Activated CD4-positive, alpha-beta T cell treated with anti-CD3 and anti-CD28 coated beads, Interleukin-2, amount 50 U/mL, for 48 hours (primary cell): ENCODE results near the gene AGBL1.
A peak's percentile ranks its signal among the peaks of the same experiment; 100 is the strongest.

Experiments
- DNase-seq, 2 experiments: peaks; one replicate each; pipeline ENCODE4 v3.0.0-alpha.2; 2020

AGBL1 gene

GRCh38 chr15:86079508-86080266 lies at the start of gene AGBL1:
Gene AGBL1, plus strand, starts transcription at chr15:86079871.
- DNase-seq: no peak

GRCh38 chr15:86034904-86035303 lies 44.8 kb upstream of the AGBL1 start:
- no peak for DNase-seq

DNA sequence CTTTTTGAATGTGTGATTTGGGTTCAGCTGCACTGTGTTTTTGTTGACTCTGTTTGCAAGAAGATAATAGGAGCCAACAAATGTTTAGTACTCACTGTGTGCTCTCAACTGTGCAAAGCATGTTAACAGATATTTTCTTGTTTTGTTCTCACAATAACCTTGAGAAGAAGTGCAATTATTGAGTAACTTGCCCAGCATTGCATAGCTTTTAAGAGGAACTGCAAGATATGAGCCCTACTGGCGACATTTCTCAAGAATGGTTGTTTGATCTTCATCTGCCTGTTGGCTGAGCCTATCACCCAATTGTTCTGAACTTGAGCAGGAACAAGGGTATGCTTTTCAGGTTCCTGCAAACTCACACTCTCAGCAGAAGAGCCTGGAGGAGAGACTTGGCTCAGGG lies 43.4 kb upstream of the AGBL1 start:
- DNase-seq: no peak

DNA sequence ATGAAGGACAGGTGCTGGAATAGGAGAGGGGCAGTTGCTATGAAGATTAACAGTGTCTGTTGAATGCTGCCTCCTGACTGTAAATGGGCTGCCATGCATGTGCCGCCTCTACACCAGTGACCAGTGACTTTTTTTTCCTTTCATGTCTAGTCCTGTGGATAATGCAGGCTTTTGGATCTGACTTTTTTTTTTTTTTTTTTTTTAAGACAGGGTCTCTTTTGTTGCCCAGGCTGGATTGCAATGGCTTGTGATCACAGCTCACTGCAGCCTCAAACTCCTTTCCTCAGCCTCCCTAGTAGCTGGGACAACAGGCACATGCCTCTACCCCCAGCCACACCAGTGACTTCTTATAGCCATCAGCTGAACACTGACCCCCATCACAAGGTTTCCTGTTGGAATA lies 41.2 kb upstream of the AGBL1 start:
- DNase-seq: no peak

DNA sequence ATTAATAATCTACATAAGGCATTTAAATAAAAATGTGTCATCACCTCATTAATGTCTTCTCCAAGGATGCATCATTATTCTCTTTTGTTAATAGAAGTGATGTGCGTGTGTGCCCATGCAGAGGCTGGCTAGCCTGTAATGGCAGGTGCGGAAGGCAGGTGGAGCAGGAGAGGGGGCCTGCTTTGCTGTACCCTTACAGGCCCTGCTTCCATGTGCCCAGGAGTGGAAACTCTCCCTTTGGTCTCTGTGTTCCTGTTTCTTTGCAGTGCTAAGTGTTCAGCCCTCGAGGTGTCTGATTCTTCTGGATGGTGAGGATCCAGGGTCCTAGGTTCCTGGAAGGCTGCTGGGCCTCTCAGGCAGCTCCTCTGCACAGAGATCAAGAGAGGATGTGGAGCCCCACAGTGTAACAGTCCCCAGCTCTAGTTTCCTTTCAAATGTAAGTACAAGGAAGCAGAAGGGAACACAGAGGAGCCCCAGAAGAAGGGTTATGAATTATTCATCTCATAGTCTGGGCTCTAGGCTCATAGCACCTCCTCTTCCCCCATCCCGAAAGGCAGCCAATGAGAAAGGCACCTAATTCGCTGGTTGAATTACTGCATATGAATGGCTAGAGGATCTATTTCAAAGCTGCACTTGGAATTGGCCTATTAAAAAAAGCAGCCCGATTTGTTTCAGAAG lies 39.2 kb upstream of the AGBL1 start:
- DNase-seq: no peak

DNA sequence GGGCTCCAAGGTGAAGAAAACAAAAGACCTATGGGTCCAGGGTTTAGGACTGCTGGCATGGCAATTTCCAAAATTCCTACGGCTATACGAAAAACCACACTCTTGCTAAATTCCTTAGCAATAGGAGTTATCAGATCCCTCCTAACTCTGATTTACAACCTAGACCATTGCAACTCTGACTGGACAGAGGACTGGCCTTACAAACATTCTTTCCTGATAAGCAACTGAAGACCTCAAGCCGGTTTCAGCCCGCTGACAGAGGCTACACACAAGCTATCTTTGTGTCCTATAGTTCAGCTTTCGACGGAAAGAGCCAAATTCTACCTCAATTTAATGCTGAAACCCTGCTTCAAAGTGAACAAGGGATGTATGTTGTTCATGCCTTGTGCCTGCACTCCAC lies 38.3 kb upstream of the AGBL1 start:
- DNase-seq: no peak

- no peak for DNase-seq
Measured at GRCh38 chr15:86042226-86042625, 37.4 kb upstream of the AGBL1 start.

DNA sequence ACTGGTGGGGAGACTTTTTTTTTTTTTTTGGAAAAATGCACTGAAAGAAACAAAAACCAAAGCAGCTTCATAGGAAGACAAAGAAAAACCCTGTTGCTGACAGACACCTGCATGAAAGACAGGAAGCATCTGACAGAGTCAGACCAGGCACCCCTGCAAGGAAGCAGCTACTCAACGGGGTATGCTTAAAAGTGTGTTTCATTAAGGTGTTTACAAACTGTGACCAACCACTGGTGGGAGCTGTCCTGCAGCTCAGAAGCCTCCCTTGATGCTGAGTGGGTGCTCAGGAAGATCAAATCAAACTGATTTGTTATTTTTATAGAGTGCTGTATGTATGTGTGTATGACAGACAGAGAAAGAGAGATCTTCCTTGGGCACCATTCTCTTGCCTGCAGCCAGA lies 34.7 kb upstream of the AGBL1 start:
- DNase-seq: no peak

GRCh38 chr15:86054338-86054737 lies 25.3 kb upstream of the AGBL1 start:
- DNase-seq: no peak

GRCh38 chr15:86055688-86056087 lies 24.0 kb upstream of the AGBL1 start:
- DNase-seq: no peak

GRCh38 chr15:86059851-86060250 lies 19.8 kb upstream of the AGBL1 start:
- no peak for DNase-seq

- no peak for DNase-seq
Measured at GRCh38 chr15:86060674-86061073, 19.0 kb upstream of the AGBL1 start.

GRCh38 chr15:86061581-86061980 lies 18.1 kb upstream of the AGBL1 start:
- no peak for DNase-seq

DNA sequence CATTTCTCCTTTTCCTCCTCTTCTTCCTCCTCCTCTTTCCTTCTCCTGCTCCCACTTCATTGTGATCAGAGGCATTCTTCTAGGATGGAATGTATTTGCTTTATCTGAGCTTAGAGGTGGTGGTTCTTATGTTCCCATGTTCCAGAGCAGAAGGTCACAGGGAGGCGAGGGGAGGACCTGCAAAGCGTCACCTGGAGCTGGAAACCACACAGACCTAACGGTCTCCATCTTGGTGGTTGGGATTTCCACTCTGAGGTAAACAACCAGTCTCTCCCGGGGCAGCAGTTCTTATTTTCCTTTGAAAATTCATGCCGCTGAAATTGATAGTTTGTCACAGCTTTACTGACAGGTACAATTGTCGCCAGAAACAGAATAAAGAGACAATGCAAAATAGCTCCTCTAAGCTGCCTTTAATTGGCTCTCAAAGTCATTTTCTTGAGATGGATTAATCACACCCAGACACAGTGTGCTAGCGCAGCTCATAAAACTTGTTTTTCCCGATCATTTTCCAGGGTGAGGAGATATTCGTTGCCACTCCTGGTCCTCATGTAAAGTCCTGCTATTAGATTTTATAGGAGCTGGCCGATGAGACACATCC lies 16.9 kb upstream of the AGBL1 start:
- DNase-seq: no peak

DNA sequence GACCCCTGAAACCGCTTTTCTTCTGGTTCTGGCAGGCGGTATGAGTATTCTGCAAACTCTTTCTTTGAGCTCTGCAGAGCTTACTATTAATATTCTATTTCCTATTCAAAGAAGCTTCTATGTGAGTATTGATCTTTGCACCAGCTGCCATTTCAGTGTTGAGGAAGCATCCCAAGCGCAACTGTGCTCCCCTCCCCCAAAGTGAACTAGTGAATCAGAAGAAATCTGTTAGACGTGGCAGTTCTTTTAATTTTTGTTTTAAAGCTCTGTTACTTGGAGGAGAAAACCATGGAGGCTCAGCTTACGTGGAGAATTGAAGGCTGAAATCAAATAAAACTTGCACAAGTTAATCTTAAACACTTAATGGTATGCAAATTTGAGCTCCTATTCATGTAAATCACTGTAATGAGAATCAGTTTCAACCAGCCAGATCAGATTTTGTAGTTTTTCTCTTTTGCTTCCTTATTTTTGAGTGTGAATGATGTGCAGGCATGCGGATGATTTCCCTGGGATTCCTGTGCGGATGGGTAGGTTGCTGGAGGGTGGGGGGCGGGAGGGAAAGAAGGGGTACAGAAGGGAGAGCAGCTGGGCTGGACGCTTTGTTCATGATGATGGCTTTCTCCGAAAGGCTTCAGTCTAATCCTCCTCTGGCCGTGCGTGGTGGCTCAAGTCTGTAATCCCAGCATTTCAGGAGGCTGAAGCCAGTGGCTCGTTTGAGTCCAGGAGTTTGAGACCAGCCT lies 16.1 kb upstream of the AGBL1 start:
- no peak for DNase-seq

DNA sequence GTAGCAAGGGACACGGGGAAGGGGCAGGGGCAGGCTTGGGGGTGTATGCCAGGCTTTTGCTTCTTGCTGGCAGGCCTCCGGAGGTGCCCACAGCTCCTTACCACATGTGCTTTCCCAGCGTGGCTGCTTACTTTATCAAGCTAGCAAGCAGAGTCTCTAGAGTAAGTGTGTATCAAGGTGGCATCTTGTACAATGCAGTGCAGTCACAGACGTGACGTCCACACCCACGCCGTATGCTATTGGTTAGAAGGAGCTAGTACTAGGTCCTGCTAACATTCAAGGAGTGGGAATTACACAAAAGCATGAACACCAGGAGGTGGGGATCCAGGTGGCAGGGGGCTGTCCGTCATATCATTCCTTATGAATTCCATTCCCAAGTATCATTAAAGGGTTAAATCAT lies 15.3 kb upstream of the AGBL1 start:
- DNase-seq: no peak

DNA sequence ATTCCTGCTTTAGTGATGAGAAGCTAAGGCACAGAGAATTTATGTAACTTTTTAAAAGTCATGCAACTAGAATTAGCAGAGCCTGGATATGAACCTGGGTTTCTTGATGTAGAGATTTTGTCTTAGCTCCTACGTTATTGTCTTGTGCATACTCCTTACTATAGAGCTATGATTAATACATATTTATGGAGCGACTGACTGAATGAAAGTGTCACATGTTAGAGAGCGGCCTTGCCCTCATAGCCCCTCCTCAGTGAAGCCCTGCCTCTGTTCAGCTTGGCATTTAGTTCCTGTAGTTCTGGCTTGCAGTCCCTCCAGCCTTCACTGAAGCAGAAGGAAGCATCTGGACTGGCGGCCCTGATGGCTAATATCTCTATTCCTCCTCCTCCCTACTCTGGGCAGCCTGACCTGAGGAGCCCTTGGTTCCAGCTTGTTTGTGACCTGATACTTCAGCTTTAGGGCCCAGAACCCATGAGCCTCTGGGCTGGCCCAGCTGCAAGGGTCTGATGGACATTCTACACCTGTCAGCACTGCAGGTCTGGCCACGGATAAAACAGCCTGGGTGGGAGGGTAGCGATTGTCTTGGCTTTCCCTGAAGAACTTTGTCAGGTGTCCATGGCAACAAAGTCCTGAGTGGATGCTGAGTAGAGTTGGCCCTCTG lies 13.4 kb upstream of the AGBL1 start:
- DNase-seq: no peak

GRCh38 chr15:86073281-86073680 lies 6.4 kb upstream of the AGBL1 start:
- no peak for DNase-seq

DNA sequence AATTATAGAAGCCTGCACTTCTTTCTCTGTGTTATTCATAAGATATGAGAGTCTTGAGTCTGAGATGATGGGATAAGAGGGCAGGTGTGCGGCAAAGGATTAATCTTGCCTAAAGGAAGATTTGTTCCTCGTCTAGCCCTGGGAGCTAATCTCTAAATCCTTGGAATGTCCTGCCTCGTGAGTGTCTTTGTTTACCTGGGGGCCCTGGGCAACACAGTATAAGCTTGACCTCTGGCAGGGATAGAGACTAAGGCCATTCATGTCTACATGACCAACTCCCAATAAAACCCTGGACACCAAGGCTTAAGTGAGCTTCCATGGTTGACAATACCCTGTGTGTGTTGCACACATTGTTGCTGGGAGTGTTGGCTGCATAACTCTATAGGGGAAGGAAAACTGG lies 3.2 kb upstream of the AGBL1 start:
- DNase-seq: no peak

- DNase-seq: no peak
Measured at GRCh38 chr15:86077070-86077469, 2.6 kb upstream of the AGBL1 start.

- DNase-seq: no peak
Measured at GRCh38 chr15:86080302-86080701, 631 bp downstream of the AGBL1 start.

GRCh38 chr15:86082619-86083380 lies 3.1 kb downstream of the AGBL1 start:
- peak in 1 of 2 experiments; percentile 7 for DNase-seq
